Right lobe of liver (tissue), 6 donors: Measurements from ENCODE around the gene ZXDC. TPM values are rescaled to one million over a fixed set of nuclear protein-coding genes. Genes with fewer than 3 reads are reported as not detected.

Experiments used
- ATAC-seq, 4 donors: fragments of 200-7000 bp; cut with Tn5 transposase; one replicate each; pipeline ENCODE4 v1.9.1; 2020; ENCODE audit warnings: mild to moderate bottlenecking in 4 of 4, moderate library complexity in 4 of 4
- DNase-seq, 3 donors: peaks; one replicate each; pipeline ENCODE4 v3.0.0-alpha.2; 2020
- H3K27ac ChIP-seq, 3 donors: fragments of 200-600 bp; one replicate each; pipeline ENCODE4 v1.8.0; 2022
- H3K27me3 ChIP-seq, 2 donors: fragments of 200-600 bp; one replicate each; pipeline ENCODE4 v1.8.0; 2022
- H3K36me3 ChIP-seq, 4 donors: fragments of 200-600 bp; sonication (generic) in 1 of 4; one replicate each; pipeline versions ENCODE4 v1.5.1 to v1.8.0; 2017 to 2022; ENCODE audit warnings: control low read depth in 1 of 4
- H3K4me1 ChIP-seq, 4 donors: fragments of 200-600 bp; sonication (generic) in 1 of 4; one replicate each; pipeline versions ENCODE4 v1.5.1 to v1.8.0; 2017 to 2022; ENCODE audit warnings: control low read depth in 1 of 4
- H3K4me3 ChIP-seq, 3 donors: fragments of 200-600 bp; one replicate each; pipeline ENCODE4 v1.8.0; 2022
- H3K9me3 ChIP-seq, 4 donors: fragments of 200-600 bp; sonication (generic) in 1 of 4; one replicate each; pipeline versions ENCODE4 v1.5.1 to v1.8.0; 2017 to 2022; ENCODE audit warnings: control low read depth in 1 of 4
- POLR2A ChIP-seq: fragments of 450-650 bp; IDR thresholded peaks from one replicate; pipeline ENCODE4 v1.6.1; 2017; ENCODE audit warnings: antibody characterized with exemption, mild to moderate bottlenecking
- WGBS: methylation state at CpG from one replicate; pipeline ENCODE4 v1.1.6; 2018; ENCODE audit warnings: low coverage, low lambda C conversion rate; ENCODE audit not compliant: insufficient coverage; ENCODE audit errors: missing lambda C conversion rate; 5-methylcytosine and 5-hydroxymethylcytosine counted together
- intact Hi-C, 2 donors: fragments of 100-400 bp; cut with DNase I; formaldehyde crosslinking; loops; one replicate each; pipeline versions ENCODE4 v1.11.2 to v1.14.1; 2022
- total RNA-seq, 6 experiments: library from RNA; depleted of rRNA in 2 of 6; stranded (reverse); fragments of >200 nt in 2 of 6; fragmentation: NEBNext Ultra II Directional in 3 of 6; extraction: Animal tissue kit (Norgen Biotek cat#: 25700) in 3 of 6; gene quantifications; one replicate each; pipeline versions ENCODE4 v1.1.0 to v1.2.4, GENCODE V29; 2016 to 2023
- TF ChIP-seq, protein P1 (sequence below), 4 donors: fragments of 200-600 bp in 3 of 4; fragments of 450-650 bp in 1 of 4; IDR thresholded peaks; one replicate each; pipeline versions ENCODE4 v1.5.1 to v1.8.0; 2016 to 2022; ENCODE audit warnings: antibody characterized with exemption in 4 of 4, mild to moderate bottlenecking in 2 of 4
- donor health status: DM: no; HTN: yes; CAD: no.
- donor health status: DM: no; HTN: no; CAD: no.
- donor health status: DM: no; HTN: no; CAD: no.
- donor health status: DM: no; HTN: yes; CAD: no.
- donor health status: DM: no; HTN: yes; CAD: no.

The ZXDC gene
- total RNA-seq, 6 experiments from 2014 or later = 16.4 to 30.2 (median 24.0) TPM

DNA sequence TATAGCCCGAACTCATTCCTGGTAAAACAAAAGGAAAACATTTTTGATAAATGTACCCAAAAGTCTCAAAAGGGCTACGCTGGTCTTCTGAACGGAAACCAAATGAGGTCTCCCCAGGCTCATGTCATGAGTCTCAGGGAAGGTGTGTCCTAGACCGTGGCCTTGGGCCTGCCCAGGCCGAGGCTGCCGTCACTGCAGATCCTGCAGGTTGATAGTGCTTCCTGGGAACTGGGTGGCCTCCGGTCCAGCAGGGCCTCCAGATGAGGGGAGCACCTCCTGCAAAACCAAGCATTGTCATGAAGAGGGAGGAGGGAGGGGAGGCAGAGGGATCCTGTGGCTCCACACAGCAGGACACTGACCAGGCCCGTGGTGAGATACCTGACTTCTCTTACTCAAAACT lies 37.5 kb downstream of the ZXDC start:
- Histone ChIP-seq H3K4me1 (peaks cover 0 to 16% (median 0%) of the 10 kb centered on the region in 4 donors), H3K9me3 (no peaks in the 10 kb centered on the region), H3K36me3 (peaks cover 0 to 24% (median 11%) of the 10 kb centered on the region in 4 donors), H3K4me3 (no peak overlapping the region), H3K27me3 (no peaks in the 10 kb centered on the region), H3K27ac (no peak overlapping the region)
- no peak for ATAC-seq
- DNase-seq = peak in 2 of 3 donors; percentile 30 to 46
- 100% methylated on average over 2 of the region's 8 CpGs for WGBS
- intact Hi-C loops = no loop called here
- TF ChIP-seq, protein P1, sequence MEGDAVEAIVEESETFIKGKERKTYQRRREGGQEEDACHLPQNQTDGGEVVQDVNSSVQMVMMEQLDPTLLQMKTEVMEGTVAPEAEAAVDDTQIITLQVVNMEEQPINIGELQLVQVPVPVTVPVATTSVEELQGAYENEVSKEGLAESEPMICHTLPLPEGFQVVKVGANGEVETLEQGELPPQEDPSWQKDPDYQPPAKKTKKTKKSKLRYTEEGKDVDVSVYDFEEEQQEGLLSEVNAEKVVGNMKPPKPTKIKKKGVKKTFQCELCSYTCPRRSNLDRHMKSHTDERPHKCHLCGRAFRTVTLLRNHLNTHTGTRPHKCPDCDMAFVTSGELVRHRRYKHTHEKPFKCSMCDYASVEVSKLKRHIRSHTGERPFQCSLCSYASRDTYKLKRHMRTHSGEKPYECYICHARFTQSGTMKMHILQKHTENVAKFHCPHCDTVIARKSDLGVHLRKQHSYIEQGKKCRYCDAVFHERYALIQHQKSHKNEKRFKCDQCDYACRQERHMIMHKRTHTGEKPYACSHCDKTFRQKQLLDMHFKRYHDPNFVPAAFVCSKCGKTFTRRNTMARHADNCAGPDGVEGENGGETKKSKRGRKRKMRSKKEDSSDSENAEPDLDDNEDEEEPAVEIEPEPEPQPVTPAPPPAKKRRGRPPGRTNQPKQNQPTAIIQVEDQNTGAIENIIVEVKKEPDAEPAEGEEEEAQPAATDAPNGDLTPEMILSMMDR (IDR thresholded peaks at IDR 0.05) = no peak
- no peak for TF ChIP-seq POLR2A

DNA sequence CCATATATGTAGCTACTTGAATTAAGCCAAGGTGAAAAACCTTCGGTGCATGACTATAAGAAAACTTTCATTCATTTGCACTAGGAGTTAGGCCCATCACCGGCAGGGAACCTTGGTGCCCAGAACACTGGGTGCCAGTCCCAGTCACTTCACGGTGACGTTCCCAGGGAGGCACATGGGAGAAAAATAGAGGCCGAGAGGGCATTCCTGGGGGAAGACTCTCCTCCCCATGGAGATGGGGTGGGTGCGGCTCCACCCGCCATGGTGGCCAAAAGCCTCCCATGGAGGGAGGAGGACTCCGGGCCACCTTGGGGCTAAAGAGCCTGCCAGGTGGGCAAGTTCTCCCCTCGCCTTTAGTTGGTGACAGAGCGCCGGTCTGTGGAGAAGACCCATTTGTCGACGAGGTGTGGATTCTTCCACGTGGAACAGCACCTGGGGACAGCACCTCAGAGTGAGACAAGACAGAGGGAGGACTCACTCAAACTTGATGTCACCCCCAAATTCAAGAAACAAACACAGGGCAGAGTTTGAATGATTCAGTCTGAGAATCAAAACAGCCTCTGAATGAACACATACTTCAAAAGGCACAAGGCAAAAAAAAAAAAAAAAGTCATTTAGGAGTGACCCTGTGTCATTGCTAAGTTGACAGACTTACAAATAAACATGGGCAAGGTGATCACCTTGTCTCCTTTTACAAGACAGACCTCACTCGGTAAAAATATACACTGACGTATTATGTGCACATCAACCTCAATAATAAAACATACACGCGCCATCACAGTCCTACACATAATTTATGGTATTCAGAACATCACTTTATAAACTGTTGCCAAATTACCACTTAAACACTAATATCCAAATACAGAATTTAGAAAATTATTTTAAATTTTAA lies 38.6 kb downstream of the ZXDC start:
- H3K4me1 ChIP-seq = peaks cover 0 to 16% (median 0%) of the 10 kb centered on the region in 4 donors
- intact Hi-C loops = no loop called here
- ATAC-seq (no peak), DNase-seq (no peak)
- no peaks in the 10 kb centered on the region for H3K9me3 ChIP-seq
- WGBS = 85% methylated on average over 12 of the region's 18 CpGs
- no peaks in the 10 kb centered on the region for H3K27me3 ChIP-seq
- H3K27ac ChIP-seq = no peak overlapping the region
- TF ChIP-seq POLR2A = no peak
- TF ChIP-seq, protein P1 (IDR thresholded peaks at IDR 0.05) = no peak
- peaks cover 0 to 24% (median 11%) of the 10 kb centered on the region in 4 donors for H3K36me3 ChIP-seq
- H3K4me3 ChIP-seq = no peak overlapping the region

DNA sequence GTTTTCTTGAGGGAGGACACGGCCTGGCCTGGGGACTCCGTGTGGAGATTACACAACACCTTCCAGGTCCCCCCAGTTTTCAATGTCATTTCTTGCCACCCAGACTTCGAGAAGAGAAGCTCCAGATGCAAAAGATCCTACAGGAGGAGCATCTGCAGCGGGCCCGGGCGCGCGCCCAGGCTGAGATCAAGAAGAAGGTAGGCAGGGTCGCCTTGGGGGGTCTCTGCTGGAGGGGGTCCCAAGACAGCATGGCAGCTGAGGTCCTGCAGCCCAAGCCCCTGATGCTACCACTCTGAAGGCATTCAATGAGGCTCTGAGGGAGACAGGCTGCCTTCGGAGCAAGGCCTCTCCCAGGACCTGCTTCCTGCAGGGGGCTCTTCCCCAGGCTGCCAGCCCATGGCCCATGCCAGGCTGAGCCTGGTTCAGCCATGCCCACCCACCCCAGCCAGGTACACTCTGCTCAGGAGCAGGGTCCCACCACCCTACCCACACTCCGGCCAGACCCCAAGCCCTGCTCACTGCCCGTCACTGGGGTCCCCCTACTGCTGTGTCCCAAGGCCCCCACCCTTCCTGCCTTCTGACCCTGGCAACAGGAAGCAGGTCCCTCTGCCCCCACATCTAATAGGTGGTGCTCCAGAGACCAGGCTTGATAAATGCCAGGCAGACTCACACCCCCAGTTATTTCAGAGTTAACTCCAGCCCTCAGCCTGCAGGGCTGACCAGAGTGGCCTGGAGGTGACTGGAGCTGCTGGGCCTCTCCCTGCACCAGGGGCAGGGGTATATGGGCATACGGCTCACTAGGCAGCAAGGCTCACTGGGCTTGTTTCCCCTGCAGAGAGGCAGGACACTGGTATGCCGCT lies 40.0 kb downstream of the ZXDC start:
- Histone ChIP-seq H3K27me3 (no peaks in the 10 kb centered on the region), H3K4me1 (peaks cover 0 to 16% (median 0%) of the 10 kb centered on the region in 4 donors), H3K36me3 (peaks cover 0 to 24% (median 11%) of the 10 kb centered on the region in 4 donors), H3K4me3 (no peak overlapping the region), H3K9me3 (no peaks in the 10 kb centered on the region), H3K27ac (no peak overlapping the region)
- WGBS = 83% methylated on average over 3 of the region's 14 CpGs
- ATAC-seq (no peak), DNase-seq (peak in 2 of 3 donors; percentile 35 to 39)
- intact Hi-C loops = no loop called here
- TF ChIP-seq POLR2A = no peak
- TF ChIP-seq, protein P1 (IDR thresholded peaks at IDR 0.05) = no peak

DNA sequence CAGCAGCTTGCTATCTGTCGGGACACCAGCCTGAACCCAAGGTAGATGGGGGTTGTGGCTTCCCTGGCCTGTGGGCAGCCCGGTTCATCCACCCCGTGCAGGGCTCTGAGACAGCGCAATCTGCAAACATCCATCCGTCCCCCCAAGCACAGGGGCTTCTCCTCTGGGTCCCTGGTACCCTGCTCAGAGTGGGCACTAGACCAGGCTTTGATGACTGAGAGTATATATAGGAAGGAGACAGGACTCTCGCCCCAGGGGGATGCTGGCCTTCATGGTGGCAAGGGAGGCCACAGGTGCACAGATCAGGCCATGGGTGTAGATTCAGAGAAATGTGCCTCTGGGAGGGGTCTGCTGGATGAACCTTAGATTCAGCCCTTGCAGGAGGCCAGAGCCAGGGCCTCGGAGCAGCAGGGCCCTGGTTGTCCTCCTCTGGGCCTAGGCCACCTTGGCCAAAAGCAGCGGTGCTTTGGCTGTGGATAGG lies 40.7 kb downstream of the ZXDC start:
- Histone ChIP-seq H3K4me1 (peaks cover 0 to 16% (median 0%) of the 10 kb centered on the region in 4 donors), H3K27me3 (no peaks in the 10 kb centered on the region), H3K9me3 (no peaks in the 10 kb centered on the region), H3K4me3 (no peak overlapping the region), H3K36me3 (peaks cover 0 to 24% (median 11%) of the 10 kb centered on the region in 4 donors), H3K27ac (peak overlapping the region in 1 of 3 donors; percentile 49)
- no CpG with 5 or more reads among the region's 8 CpGs for WGBS
- DNase-seq (peak in 2 of 3 donors; percentile 33 to 40), ATAC-seq (peak in 3 of 4 donors; percentile 2 to 12 (median 11))
- intact Hi-C loops = no loop called here
- TF ChIP-seq, protein P1 (IDR thresholded peaks at IDR 0.05) = no peak
- no peak for TF ChIP-seq POLR2A
